ENCODE results near the gene BCL11A. TPM values are rescaled to one million over a fixed set of nuclear protein-coding genes. Genes with fewer than 3 reads are reported as not detected.

The BCL11A gene
- total and polyA plus RNA-seq, 2 donors from 2014 or later: 1.4 to 8.7 TPM

- FAIRE-seq: no peak
Observed at GRCh38 chr2:60460577-60461420, 92.7 kb downstream of the BCL11A start.

GRCh38 chr2:60459851-60460250 is 93.6 kb downstream of the BCL11A start:
- no peak overlapping the region for H3K4me3 ChIP-seq (ENCODE audit: low read length in 3 of 3)
- DNase-seq (no peak), FAIRE-seq (no peak)

More at GRCh38 chr2:60460577-60461420, 92.7 kb downstream of the BCL11A start:
- TF ChIP-seq CTCF (IDR thresholded peaks at IDR 0.05; ENCODE audit: borderline replicate concordance, extremely low read depth, insufficient read depth): no peak
- peak in 1 of 5 donors; percentile 60 for DNase-seq
- Histone ChIP-seq H3K36me3 (ENCODE audit: control insufficient read depth in 2 of 3, insufficient read depth in 3 of 3, low read length in 3 of 3) (no peaks in the 10 kb centered on the region), H3K9ac (ENCODE audit: low read length in 3 of 3) (no peak overlapping the region), H3K9me3 (ENCODE audit: control insufficient read depth in 2 of 3, insufficient read depth in 1 of 3, low read length in 3 of 3) (no peaks in the 10 kb centered on the region), H3K27ac (ENCODE audit: low read depth in 2 of 2, low read length in 2 of 2) (no peak overlapping the region), H3K27me3 (ENCODE audit: control insufficient read depth, insufficient read depth, low read length) (no peaks in the 10 kb centered on the region), H3K4me1 (ENCODE audit: control insufficient read depth in 2 of 3, insufficient read depth in 2 of 3, low read depth in 1 of 3, low read length in 3 of 3) (no peaks in the 10 kb centered on the region), H3K4me3 (ENCODE audit: low read length in 3 of 3) (no peak overlapping the region)
- intact Hi-C loops (cut with DNase I): no loop called here

GRCh38 chr2:60456115-60456770 is 97.2 kb downstream of the BCL11A start:
- Histone ChIP-seq H3K9me3 (ENCODE audit: control insufficient read depth in 2 of 3, insufficient read depth in 1 of 3, low read length in 3 of 3) (no peaks in the 10 kb centered on the region), H3K27me3 (ENCODE audit: control insufficient read depth, insufficient read depth, low read length) (no peaks in the 10 kb centered on the region), H3K4me3 (ENCODE audit: low read length in 3 of 3) (no peak overlapping the region), H3K4me1 (ENCODE audit: control insufficient read depth in 2 of 3, insufficient read depth in 2 of 3, low read depth in 1 of 3, low read length in 3 of 3) (no peaks in the 10 kb centered on the region), H3K36me3 (ENCODE audit: control insufficient read depth in 2 of 3, insufficient read depth in 3 of 3, low read length in 3 of 3) (no peaks in the 10 kb centered on the region), H3K9ac (ENCODE audit: low read length in 3 of 3) (no peak overlapping the region), H3K27ac (ENCODE audit: low read depth in 2 of 2, low read length in 2 of 2) (no peak overlapping the region)
- TF ChIP-seq CTCF (IDR thresholded peaks at IDR 0.05; ENCODE audit: borderline replicate concordance, extremely low read depth, insufficient read depth): no peak
- FAIRE-seq (no peak), DNase-seq (no peak)
- intact Hi-C loops (cut with DNase I): no loop called here

More at GRCh38 chr2:60459851-60460250, 93.6 kb downstream of the BCL11A start:
- TF ChIP-seq CTCF (IDR thresholded peaks at IDR 0.05; ENCODE audit: borderline replicate concordance, extremely low read depth, insufficient read depth): no peak
- intact Hi-C loops (cut with DNase I): no loop called here
- H3K4me1 ChIP-seq (ENCODE audit: control insufficient read depth in 2 of 3, insufficient read depth in 2 of 3, low read depth in 1 of 3, low read length in 3 of 3): no peaks in the 10 kb centered on the region
- H3K9me3 ChIP-seq (ENCODE audit: control insufficient read depth in 2 of 3, insufficient read depth in 1 of 3, low read length in 3 of 3): no peaks in the 10 kb centered on the region
- H3K9ac ChIP-seq (ENCODE audit: low read length in 3 of 3): no peak overlapping the region
- no peaks in the 10 kb centered on the region for H3K36me3 ChIP-seq (ENCODE audit: control insufficient read depth in 2 of 3, insufficient read depth in 3 of 3, low read length in 3 of 3)
- no peaks in the 10 kb centered on the region for H3K27me3 ChIP-seq (ENCODE audit: control insufficient read depth, insufficient read depth, low read length)
- no peak overlapping the region for H3K27ac ChIP-seq (ENCODE audit: low read depth in 2 of 2, low read length in 2 of 2)

All from kidney (tissue), 14 donors.